ENCODE data around the gene EIF4EBP2.
A peak's percentile ranks its signal among the peaks of the same experiment; 100 is the strongest.

EIF4EBP2 gene

GRCh38 chr10:70432561-70433263, 28.8 kb downstream of the EIF4EBP2 start:
- DNase-seq (ENCODE audit: low read depth): no peak

GRCh38 chr10:70433581-70434280, 29.8 kb downstream of the EIF4EBP2 start:
- no peak for DNase-seq (ENCODE audit: low read depth)

GRCh38 chr10:70435241-70436085, 31.5 kb downstream of the EIF4EBP2 start:
- DNase-seq (ENCODE audit: low read depth): no peak

GRCh38 chr10:70437721-70438120, 33.8 kb downstream of the EIF4EBP2 start:
- no peak for DNase-seq (ENCODE audit: low read depth)

GRCh38 chr10:70440296-70441160, 36.6 kb downstream of the EIF4EBP2 start:
- DNase-seq (ENCODE audit: low read depth): no peak

- DNase-seq (ENCODE audit: low read depth): no peak
Measured at GRCh38 chr10:70441161-70441894, 37.4 kb downstream of the EIF4EBP2 start, which contains the start of gene NODAL. Gene NODAL, minus strand, starts transcription at chr10:70441681. Its CDS starts 14 bp downstream, at chr10:70441667.

- no peak for DNase-seq (ENCODE audit: low read depth)
Measured at GRCh38 chr10:70441895-70442309, 38.0 kb downstream of the EIF4EBP2 start.

- DNase-seq (ENCODE audit: low read depth): no peak
Measured at GRCh38 chr10:70442332-70442988, 38.5 kb downstream of the EIF4EBP2 start.

GRCh38 chr10:70444744-70445143, 40.8 kb downstream of the EIF4EBP2 start:
- DNase-seq (ENCODE audit: low read depth): no peak

GRCh38 chr10:70445718-70446657, 42.0 kb downstream of the EIF4EBP2 start:
- DNase-seq (ENCODE audit: low read depth): no peak

- DNase-seq (ENCODE audit: low read depth): no peak
Measured at GRCh38 chr10:70448236-70448635, 44.3 kb downstream of the EIF4EBP2 start.

- DNase-seq (ENCODE audit: low read depth): no peak
Measured at GRCh38 chr10:70455213-70455630, 51.3 kb downstream of the EIF4EBP2 start.

- no peak for DNase-seq (ENCODE audit: low read depth)
Measured at GRCh38 chr10:70456164-70456563, 52.2 kb downstream of the EIF4EBP2 start.

- no peak for DNase-seq (ENCODE audit: low read depth)
Measured at GRCh38 chr10:70457759-70458305, 53.9 kb downstream of the EIF4EBP2 start.

- DNase-seq (ENCODE audit: low read depth): peak; percentile 41
Measured at GRCh38 chr10:70458329-70459060, 54.5 kb downstream of the EIF4EBP2 start.

- DNase-seq (ENCODE audit: low read depth): no peak
Measured at GRCh38 chr10:70459061-70459773, 55.3 kb downstream of the EIF4EBP2 start.

GRCh38 chr10:70459774-70460490, 56.0 kb downstream of the EIF4EBP2 start:
- DNase-seq (ENCODE audit: low read depth): no peak
